Activated T-cell treated with anti-CD3 and anti-CD28 coated beads for 1 hour (primary cell): ENCODE results near the gene APOL5.
"Not testable (repeated sequence)": the region's sequence is repeated elsewhere in the genome, so short reads cannot be mapped to it uniquely, and the experiment has no call there.

ENCODE experiments used
- DNase-seq: peaks from one replicate; pipeline ENCODE4 v3.0.0-alpha.2; 2020; ENCODE audit warnings: low read depth

The APOL5 gene

GRCh38 chr22:35717572-35717971 lies at the start of gene APOL5:
APOL5 (plus strand) TSS chr22:35717872; CDS start chr22:35717872, 0 bp downstream.
- no peak for DNase-seq

- DNase-seq = no peak
Measured at GRCh38 chr22:35674335-35674734, 43.3 kb upstream of the APOL5 start.

- DNase-seq = not testable (repeated sequence)
Measured at GRCh38 chr22:35676065-35676464, 41.6 kb upstream of the APOL5 start.

GRCh38 chr22:35677460-35678187 lies 40.0 kb upstream of the APOL5 start:
- no peak for DNase-seq

- no peak for DNase-seq
Measured at GRCh38 chr22:35678836-35679235, 38.8 kb upstream of the APOL5 start.

- DNase-seq = not testable (repeated sequence)
Measured at GRCh38 chr22:35679492-35679891, 38.2 kb upstream of the APOL5 start.

GRCh38 chr22:35681454-35682052 lies 36.1 kb upstream of the APOL5 start:
- DNase-seq = no peak

GRCh38 chr22:35683560-35683959 lies 34.1 kb upstream of the APOL5 start:
- no peak for DNase-seq

- DNase-seq = no peak
Measured at GRCh38 chr22:35684270-35684700, 33.4 kb upstream of the APOL5 start.

GRCh38 chr22:35684732-35685131 lies 32.9 kb upstream of the APOL5 start:
- no peak for DNase-seq

- DNase-seq = no peak
Measured at GRCh38 chr22:35685731-35686130, 31.9 kb upstream of the APOL5 start.

- DNase-seq = no peak
Measured at GRCh38 chr22:35686298-35686697, 31.4 kb upstream of the APOL5 start.

GRCh38 chr22:35687461-35687860 lies 30.2 kb upstream of the APOL5 start:
- DNase-seq = no peak

- DNase-seq = no peak
Measured at GRCh38 chr22:35688913-35689675, 28.6 kb upstream of the APOL5 start.

- DNase-seq = no peak
Measured at GRCh38 chr22:35690001-35690400, 27.7 kb upstream of the APOL5 start.

- no peak for DNase-seq
Measured at GRCh38 chr22:35695202-35695601, 22.5 kb upstream of the APOL5 start.

GRCh38 chr22:35697142-35697541 lies 20.5 kb upstream of the APOL5 start:
- no peak for DNase-seq

GRCh38 chr22:35699852-35700251 lies 17.8 kb upstream of the APOL5 start:
- not testable (repeated sequence) for DNase-seq

- DNase-seq = no peak
Measured at GRCh38 chr22:35703861-35704584, 13.6 kb upstream of the APOL5 start.

- DNase-seq = no peak
Measured at GRCh38 chr22:35705141-35705540, 12.5 kb upstream of the APOL5 start.

GRCh38 chr22:35708453-35708852 lies 9.2 kb upstream of the APOL5 start:
- no peak for DNase-seq

- no peak for DNase-seq
Measured at GRCh38 chr22:35708917-35709316, 8.8 kb upstream of the APOL5 start.
